GM12891 (cell line): ENCODE measurements around the gene RPN1.

Experiments used
- PAX5 ChIP-seq: IDR thresholded peaks from 2 replicates; pipeline ENCODE4 v1.6.1; 2011; ENCODE audit warnings: low read length, moderate library complexity, mild to moderate bottlenecking; ENCODE audit not compliant: insufficient read depth, severe bottlenecking
- POLR2A ChIP-seq: IDR thresholded peaks from 2 replicates; pipeline ENCODE4 v1.6.1; 2011; ENCODE audit warnings: low read depth, low read length, control low read depth
- POLR2AphosphoS5 ChIP-seq: IDR thresholded peaks from 2 replicates; pipeline ENCODE4 v1.6.1; 2011; ENCODE audit warnings: low read depth, low read length, control low read depth
- SPI1 ChIP-seq: IDR thresholded peaks from 2 replicates; pipeline ENCODE4 v1.6.1; 2011; ENCODE audit warnings: low read depth, low read length, control low read depth
- TAF1 ChIP-seq: IDR thresholded peaks from 2 replicates; pipeline ENCODE4 v1.6.1; 2011; ENCODE audit warnings: low read depth, low read length, control low read depth

GRCh38 chr3:128609294-128609693 is 41.3 kb downstream of the RPN1 start:
- no peak for TF ChIP-seq TAF1
- TF ChIP-seq POLR2AphosphoS5, result no peak
- TF ChIP-seq POLR2A, result no peak
- TF ChIP-seq PAX5, result no peak
- TF ChIP-seq SPI1, result no peak
